ENCODE results near the gene ENPP7. TPM values are rescaled to one million over a fixed set of nuclear protein-coding genes. Genes with fewer than 3 reads are reported as not detected.
"Not testable (repeated sequence)": the region's sequence is repeated elsewhere in the genome, so short reads cannot be mapped to it uniquely, and the experiment has no call there.

Gene ENPP7
- total RNA-seq, 4 donors from 2014 or later: not detected

DNA sequence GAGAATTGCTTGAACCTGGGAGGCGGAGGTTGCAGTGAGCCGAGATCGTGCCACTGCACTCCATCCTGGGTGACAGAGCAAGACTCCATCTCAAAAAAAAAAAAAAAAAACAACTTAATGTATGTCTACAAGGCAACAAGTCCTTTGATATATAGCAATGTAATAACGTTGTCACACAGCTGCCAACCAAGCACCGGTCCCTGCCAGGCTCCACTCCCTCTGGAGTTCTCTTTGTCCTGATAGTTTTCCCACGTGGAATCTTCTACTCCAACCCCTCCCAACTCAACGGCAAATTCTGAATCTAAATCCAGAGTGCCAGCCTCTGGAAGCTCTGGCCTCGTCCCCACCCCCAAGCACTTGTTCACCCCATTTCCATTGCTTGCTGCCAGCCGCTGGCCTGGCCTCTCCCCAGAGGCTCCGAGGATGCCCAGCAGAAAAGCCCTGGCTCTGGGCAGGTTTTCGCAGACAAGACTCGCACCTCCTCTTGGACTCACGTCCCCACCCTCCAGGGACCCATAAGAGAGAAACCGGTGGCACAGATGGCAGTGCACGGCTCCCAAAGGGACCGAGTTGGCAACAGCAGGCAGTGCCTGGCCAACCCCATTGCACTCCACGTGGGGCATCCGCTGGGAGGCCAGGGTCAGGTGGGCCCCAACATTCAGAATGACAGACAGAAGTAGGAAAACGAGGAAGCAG is 31.3 kb downstream of the ENPP7 start:
- H3K4me3 ChIP-seq: no peak overlapping the region
- no peaks in the 10 kb centered on the region for H3K4me1 ChIP-seq
- H3K36me3 ChIP-seq: no peaks in the 10 kb centered on the region
- no peak for DNase-seq
- peaks cover 8 to 27% (median 15%) of the 10 kb centered on the region in 3 donors for H3K27me3 ChIP-seq
- ATAC-seq: no peak
- TF ChIP-seq, protein P1, sequence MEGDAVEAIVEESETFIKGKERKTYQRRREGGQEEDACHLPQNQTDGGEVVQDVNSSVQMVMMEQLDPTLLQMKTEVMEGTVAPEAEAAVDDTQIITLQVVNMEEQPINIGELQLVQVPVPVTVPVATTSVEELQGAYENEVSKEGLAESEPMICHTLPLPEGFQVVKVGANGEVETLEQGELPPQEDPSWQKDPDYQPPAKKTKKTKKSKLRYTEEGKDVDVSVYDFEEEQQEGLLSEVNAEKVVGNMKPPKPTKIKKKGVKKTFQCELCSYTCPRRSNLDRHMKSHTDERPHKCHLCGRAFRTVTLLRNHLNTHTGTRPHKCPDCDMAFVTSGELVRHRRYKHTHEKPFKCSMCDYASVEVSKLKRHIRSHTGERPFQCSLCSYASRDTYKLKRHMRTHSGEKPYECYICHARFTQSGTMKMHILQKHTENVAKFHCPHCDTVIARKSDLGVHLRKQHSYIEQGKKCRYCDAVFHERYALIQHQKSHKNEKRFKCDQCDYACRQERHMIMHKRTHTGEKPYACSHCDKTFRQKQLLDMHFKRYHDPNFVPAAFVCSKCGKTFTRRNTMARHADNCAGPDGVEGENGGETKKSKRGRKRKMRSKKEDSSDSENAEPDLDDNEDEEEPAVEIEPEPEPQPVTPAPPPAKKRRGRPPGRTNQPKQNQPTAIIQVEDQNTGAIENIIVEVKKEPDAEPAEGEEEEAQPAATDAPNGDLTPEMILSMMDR (IDR thresholded peaks at IDR 0.05 in 4 of 5, conservative IDR thresholded peaks at IDR 0.05 in 1 of 5): no peak
- TF ChIP-seq POLR2A (IDR thresholded peaks at IDR 0.05): no peak
- no peak overlapping the region for H3K27ac ChIP-seq
- intact Hi-C loops (cut with DNase I; ENCODE audit: low total_unique reads): no loop called here
- in situ Hi-C loops (cut with MboI; ENCODE audit: low sequenced_read_pairs in 4 of 4): no loop called here
- H3K9me3 ChIP-seq: no peaks in the 10 kb centered on the region

DNA sequence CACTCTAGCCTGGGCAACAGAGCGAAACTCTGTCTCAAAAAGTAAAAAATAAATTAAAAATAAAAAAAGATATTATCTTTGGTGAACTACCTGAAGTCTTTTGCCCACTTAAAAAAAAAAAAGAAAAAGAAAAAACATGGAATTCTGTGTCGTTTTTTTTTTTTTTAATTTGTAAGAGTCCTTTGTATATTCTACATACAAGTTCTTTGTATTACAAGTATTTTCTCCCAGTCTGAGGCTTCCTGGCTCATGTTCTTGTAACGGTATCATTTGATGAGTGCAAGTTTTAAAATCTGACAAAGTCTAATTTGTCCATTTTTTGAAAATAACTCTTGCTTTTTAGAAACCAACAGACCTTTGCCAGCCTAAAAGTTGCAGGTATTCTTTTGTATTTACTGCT is 35.0 kb downstream of the ENPP7 start:
- H3K9me3 ChIP-seq: no peaks in the 10 kb centered on the region
- TF ChIP-seq, protein P1 (IDR thresholded peaks at IDR 0.05 in 4 of 5, conservative IDR thresholded peaks at IDR 0.05 in 1 of 5): no peak
- TF ChIP-seq POLR2A (IDR thresholded peaks at IDR 0.05): no peak
- H3K27me3 ChIP-seq: peaks cover 7 to 17% (median 16%) of the 10 kb centered on the region in 3 donors
- H3K36me3 ChIP-seq: no peaks in the 10 kb centered on the region
- no peaks in the 10 kb centered on the region for H3K4me1 ChIP-seq
- H3K27ac ChIP-seq: no peak overlapping the region
- no peak overlapping the region for H3K4me3 ChIP-seq
- no peak for ATAC-seq
- no peak for DNase-seq
- in situ Hi-C loops (cut with MboI; ENCODE audit: low sequenced_read_pairs in 4 of 4): no loop called here
- intact Hi-C loops (cut with DNase I; ENCODE audit: low total_unique reads): no loop called here

DNA sequence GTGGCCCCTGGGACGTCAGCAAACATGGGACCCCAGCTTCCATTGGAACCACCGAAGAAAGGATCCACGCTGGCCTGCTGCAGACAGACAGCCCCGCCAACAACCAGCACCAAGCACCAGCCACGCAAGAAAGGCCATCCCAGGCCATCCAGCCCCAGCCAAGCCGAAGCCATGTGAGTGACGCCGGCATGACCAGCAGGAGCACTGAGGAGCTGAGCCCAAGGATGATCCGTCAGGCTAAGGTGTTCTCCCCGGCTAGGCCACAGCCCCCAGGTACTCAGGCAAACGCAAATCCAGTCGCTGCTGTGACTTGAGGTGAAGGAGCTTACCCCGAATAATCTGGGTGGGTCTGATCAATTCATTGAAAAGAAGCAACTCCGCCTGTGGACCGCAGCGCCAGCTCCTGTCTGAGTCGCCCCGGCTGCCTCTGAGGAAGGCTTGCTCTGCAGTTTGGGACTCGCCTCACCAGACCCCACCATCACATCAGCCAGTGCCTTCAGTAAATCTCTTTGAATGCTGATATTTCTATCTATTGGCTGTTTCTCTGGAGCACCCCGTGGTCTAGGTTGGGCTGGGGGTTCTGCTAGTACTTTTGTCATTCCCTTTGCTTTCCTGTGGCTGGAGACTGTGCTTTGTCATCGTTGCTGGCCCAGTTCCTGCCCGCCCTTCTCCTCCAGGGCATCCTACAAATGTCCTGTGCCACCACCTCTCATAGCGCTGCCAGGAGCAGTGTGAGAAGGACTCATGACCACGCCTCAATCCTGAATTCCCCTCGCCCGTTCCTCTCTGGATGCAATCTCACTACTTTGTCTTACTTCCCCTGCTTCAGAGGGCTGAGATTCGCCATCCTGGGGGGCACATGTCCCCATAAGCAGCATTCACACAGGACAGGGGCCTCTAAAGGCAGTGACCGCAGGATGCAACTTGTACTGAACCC is 39.1 kb downstream of the ENPP7 start:
- intact Hi-C loops (cut with DNase I; ENCODE audit: low total_unique reads): no loop called here
- ATAC-seq: no peak

DNA sequence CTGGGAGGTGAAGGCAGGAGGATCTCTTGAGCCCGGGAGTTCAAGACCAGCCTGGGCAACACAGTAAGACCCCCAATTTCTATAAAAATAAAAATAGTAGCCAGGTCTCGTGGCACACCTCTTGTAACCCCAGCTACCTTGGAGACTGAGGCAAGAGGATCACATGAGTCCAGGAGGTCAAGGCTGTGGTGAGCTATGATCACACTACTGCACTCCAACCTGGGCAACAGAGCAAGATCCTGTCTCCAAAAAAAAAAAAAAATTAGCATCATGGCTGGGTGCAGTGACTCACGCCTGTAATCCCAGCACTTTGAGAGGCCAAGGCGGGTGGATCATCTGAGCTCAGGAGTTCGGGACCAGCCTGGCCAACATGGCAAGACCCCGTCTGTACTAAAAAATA is 40.5 kb downstream of the ENPP7 start:
- H3K27me3 ChIP-seq: peaks cover 41 to 55% (median 43%) of the 10 kb centered on the region in 3 donors
- in situ Hi-C loops (cut with MboI; ENCODE audit: low sequenced_read_pairs in 4 of 4): no loop called here
- intact Hi-C loops (cut with DNase I; ENCODE audit: low total_unique reads): no loop called here

More for the DNA sequence above, 39.1 kb downstream of the ENPP7 start:
- TF ChIP-seq POLR2A (IDR thresholded peaks at IDR 0.05): no peak
- TF ChIP-seq, protein P1 (IDR thresholded peaks at IDR 0.05 in 4 of 5, conservative IDR thresholded peaks at IDR 0.05 in 1 of 5): no peak
- Histone ChIP-seq H3K36me3 (no peaks in the 10 kb centered on the region), H3K9me3 (no peaks in the 10 kb centered on the region), H3K4me3 (no peak overlapping the region), H3K27me3 (peaks cover 31 to 41% (median 38%) of the 10 kb centered on the region in 3 donors), H3K4me1 (no peaks in the 10 kb centered on the region), H3K27ac (no peak overlapping the region)
- in situ Hi-C loops (cut with MboI; ENCODE audit: low sequenced_read_pairs in 4 of 4): no loop called here
- no peak for DNase-seq

DNA sequence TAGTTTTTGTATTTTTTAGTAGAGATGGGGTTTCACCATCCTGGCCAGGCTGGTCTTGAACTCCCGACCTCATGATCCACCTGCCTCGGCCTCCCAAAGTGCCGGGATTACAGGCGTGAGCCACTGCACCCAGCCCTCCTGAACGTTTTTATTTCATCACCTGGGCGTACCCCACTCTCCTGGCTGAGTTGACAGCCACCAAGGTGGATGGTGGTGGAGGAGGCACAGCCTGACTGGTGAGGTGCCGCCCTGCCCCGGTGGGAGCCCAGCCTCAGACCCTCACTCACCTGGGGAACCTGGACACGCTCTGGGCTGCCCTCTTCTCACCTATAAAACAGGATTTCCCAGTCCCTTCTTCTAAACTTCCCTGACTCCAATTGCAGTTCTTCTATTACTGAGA is 42.0 kb downstream of the ENPP7 start:
- intact Hi-C loops (cut with DNase I; ENCODE audit: low total_unique reads); DNase-seq; H3K4me3 ChIP-seq; H3K27ac ChIP-seq; H3K4me1 ChIP-seq; H3K36me3 ChIP-seq; ATAC-seq; in situ Hi-C loops (cut with MboI; ENCODE audit: low sequenced_read_pairs in 4 of 4); H3K9me3 ChIP-seq: not testable (repeated sequence)
- H3K27me3 ChIP-seq: peaks cover 50 to 67% (median 54%) of the 10 kb centered on the region in 3 donors

More for the DNA sequence above, 40.5 kb downstream of the ENPP7 start:
- DNase-seq: no peak
- ATAC-seq: no peak
- Histone ChIP-seq H3K4me1 (no peaks in the 10 kb centered on the region), H3K9me3 (no peaks in the 10 kb centered on the region), H3K36me3 (no peaks in the 10 kb centered on the region), H3K27ac (no peak overlapping the region), H3K4me3 (no peak overlapping the region)
- TF ChIP-seq, protein P1 (IDR thresholded peaks at IDR 0.05 in 4 of 5, conservative IDR thresholded peaks at IDR 0.05 in 1 of 5): no peak
- no peak for TF ChIP-seq POLR2A (IDR thresholded peaks at IDR 0.05)
